GM12878 (cell line): ENCODE measurements around the gene SLC35A5.

Source experiments
- ASH2L ChIP-seq: fragments of 300-600, 200-600 bp; sonication (generic); IDR thresholded peaks from 2 replicates; pipeline ENCODE4 v1.6.1; 2017; ENCODE audit warnings: low read depth, mild to moderate bottlenecking, borderline replicate concordance
- CEBPB ChIP-seq, 2 experiments: fragments of 150-350 bp in 1 of 2; IDR thresholded peaks; 2 replicates each; pipeline ENCODE4 v1.6.1; 2012 to 2014; ENCODE audit warnings: low read depth in 2 of 2, low read length in 2 of 2, borderline replicate concordance in 1 of 2, inconsistent platforms in 1 of 2
- EP300 ChIP-seq, 2 experiments: fragments of 150-350 bp in 1 of 2; IDR thresholded peaks; 2 replicates each; pipeline ENCODE4 v1.6.1; 2011 to 2012; ENCODE audit warnings: low read depth in 2 of 2, low read length in 2 of 2, borderline replicate concordance in 1 of 2, improper control_type of control experiment in 1 of 2, inconsistent platforms in 1 of 2; ENCODE audit not compliant: control insufficient read depth in 1 of 2
- EZH2 ChIP-seq: IDR thresholded peaks from 2 replicates; pipeline ENCODE4 v1.6.1; 2012; ENCODE audit warnings: low read depth, mild to moderate bottlenecking, control low read depth, inconsistent platforms, low read length, borderline replicate concordance; ENCODE audit not compliant: control insufficient read depth
- MTA2 ChIP-seq: fragments of 450-650 bp; IDR thresholded peaks from 2 replicates; pipeline ENCODE4 v1.6.1; 2016; ENCODE audit warnings: low read depth, mild to moderate bottlenecking, moderate library complexity
- NFYB ChIP-seq: IDR thresholded peaks from 2 replicates; pipeline ENCODE4 v1.6.1; 2011; ENCODE audit warnings: low read depth, mild to moderate bottlenecking, low read length, improper control_type of control experiment, moderate library complexity; ENCODE audit not compliant: insufficient read depth
- POLR2A ChIP-seq: IDR thresholded peaks from 2 replicates; pipeline ENCODE4 v1.6.1; 2011; ENCODE audit warnings: low read depth, mild to moderate bottlenecking, low read length
- POLR2AphosphoS5 ChIP-seq: IDR thresholded peaks from 2 replicates; pipeline ENCODE4 v1.6.1; 2011; ENCODE audit warnings: mild to moderate bottlenecking, low read length, inconsistent platforms
- YY1 ChIP-seq: IDR thresholded peaks from 2 replicates; pipeline ENCODE4 v1.6.1; 2011; ENCODE audit warnings: low read depth, mild to moderate bottlenecking, low read length

- TF ChIP-seq EP300 (IDR thresholded peaks at IDR 0.05; ENCODE audit: borderline replicate concordance in 1 of 2, control insufficient read depth in 1 of 2, low read depth in 2 of 2, low read length in 2 of 2) = no peak
- TF ChIP-seq NFYB = no peak
- no peak for TF ChIP-seq EZH2
- no peak for TF ChIP-seq YY1
- no peak for TF ChIP-seq POLR2A
- no peak for TF ChIP-seq MTA2
- TF ChIP-seq POLR2AphosphoS5 = no peak
- TF ChIP-seq CEBPB (IDR thresholded peaks at IDR 0.05; ENCODE audit: borderline replicate concordance in 1 of 2, low read depth in 2 of 2, low read length in 2 of 2) = no peak
- no peak for TF ChIP-seq ASH2L
Observed at GRCh38 chr3:112593258-112593657, 31.4 kb downstream of the SLC35A5 start.
